Adrenal gland (tissue), 5 donors: ENCODE measurements around the gene TRAF7.

Experiments used
- POLR2A ChIP-seq, 2 donors: fragments of 450-650 bp; IDR thresholded peaks; one replicate each; pipeline ENCODE4 v1.6.1; 2017; ENCODE audit warnings: antibody characterized with exemption in 2 of 2, mild to moderate bottlenecking in 2 of 2, moderate library complexity in 1 of 2
- TF ChIP-seq, protein P1 (sequence below), 6 experiments: fragments of 450-650 bp in 4 of 6; fragments of 200-600 bp in 2 of 6; sonication (generic) in 1 of 6; IDR thresholded peaks; 1 replicate in 5 of 6; 2 replicates in 1 of 6; pipeline versions ENCODE4 v1.5.1 to v1.8.0; 2016 to 2021; ENCODE audit warnings: antibody characterized with exemption in 6 of 6, mild to moderate bottlenecking in 2 of 6, moderate library complexity in 1 of 6
- donor health status: DM: no; HTN: no; CAD: no.

DNA sequence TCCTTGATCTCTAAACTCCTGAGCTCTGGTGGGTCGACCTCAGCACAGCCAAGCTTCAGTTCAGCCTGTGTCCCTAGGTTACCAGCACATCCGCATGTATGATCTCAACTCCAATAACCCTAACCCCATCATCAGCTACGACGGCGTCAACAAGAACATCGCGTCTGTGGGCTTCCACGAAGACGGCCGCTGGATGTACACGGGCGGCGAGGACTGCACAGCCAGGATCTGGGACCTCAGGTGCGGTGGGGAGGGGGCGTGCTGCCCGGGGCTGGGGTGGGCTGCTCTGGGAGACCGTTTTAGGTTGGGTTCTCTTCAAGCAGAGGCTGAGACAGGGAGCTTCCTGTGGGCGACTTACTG is 50.8 kb downstream of the TRAF7 start:
- TF ChIP-seq, protein P1, sequence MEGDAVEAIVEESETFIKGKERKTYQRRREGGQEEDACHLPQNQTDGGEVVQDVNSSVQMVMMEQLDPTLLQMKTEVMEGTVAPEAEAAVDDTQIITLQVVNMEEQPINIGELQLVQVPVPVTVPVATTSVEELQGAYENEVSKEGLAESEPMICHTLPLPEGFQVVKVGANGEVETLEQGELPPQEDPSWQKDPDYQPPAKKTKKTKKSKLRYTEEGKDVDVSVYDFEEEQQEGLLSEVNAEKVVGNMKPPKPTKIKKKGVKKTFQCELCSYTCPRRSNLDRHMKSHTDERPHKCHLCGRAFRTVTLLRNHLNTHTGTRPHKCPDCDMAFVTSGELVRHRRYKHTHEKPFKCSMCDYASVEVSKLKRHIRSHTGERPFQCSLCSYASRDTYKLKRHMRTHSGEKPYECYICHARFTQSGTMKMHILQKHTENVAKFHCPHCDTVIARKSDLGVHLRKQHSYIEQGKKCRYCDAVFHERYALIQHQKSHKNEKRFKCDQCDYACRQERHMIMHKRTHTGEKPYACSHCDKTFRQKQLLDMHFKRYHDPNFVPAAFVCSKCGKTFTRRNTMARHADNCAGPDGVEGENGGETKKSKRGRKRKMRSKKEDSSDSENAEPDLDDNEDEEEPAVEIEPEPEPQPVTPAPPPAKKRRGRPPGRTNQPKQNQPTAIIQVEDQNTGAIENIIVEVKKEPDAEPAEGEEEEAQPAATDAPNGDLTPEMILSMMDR (IDR thresholded peaks at IDR 0.05), result no peak
- TF ChIP-seq POLR2A (IDR thresholded peaks at IDR 0.05), result no peak
